HepG2 (cell line): ENCODE data around the gene MRLN. TPM values are rescaled to one million over a fixed set of nuclear protein-coding genes. Genes with fewer than 3 reads are reported as not detected.

ENCODE experiments used
- ATAC-seq: fragments of 200-7000 bp; cut with Tn5 transposase; 3 replicates; pipeline ENCODE4 v1.9.1; 2020; ENCODE audit warnings: mild to moderate bottlenecking, moderate library complexity
- BruUV-seq: library from RNA; stranded (reverse); fragments of 400-500 nt; replicated peaks from 2 replicates; lab custom pipeline; 2021; lab: Mats Ljungman, UMichigan
- CTCF ChIA-PET: fragments of 300-600 bp; formaldehyde crosslinking; extraction: SDS; loops from one replicate; lab custom pipeline; 2021; ENCODE audit warnings: low total read pairs, inconsistent platforms, low intra/inter-chr PET ratio; lab: Yijun Ruan, JAX
- POLR2A ChIA-PET: fragments of 350-600 bp; sonication (Branson Sonifier 250); formaldehyde crosslinking; loops from one replicate; lab custom pipeline; 2020; ENCODE audit warnings: antibody characterized with exemption, inconsistent platforms; lab: Yijun Ruan, JAX
- DNase-seq: peaks from one replicate; pipeline ENCODE4 v3.0.0-alpha.2; 2015; ENCODE audit warnings: low spot score
- FAIRE-seq: peaks from 3 replicates; lab custom pipeline; 2011; peaks lifted over from hg19 to GRCh38; lab: Jason Lieb, UNC
- H2AFZ ChIP-seq: one replicate; pipeline ENCODE4 v1.6.1; 2011; ENCODE audit warnings: low read length, inconsistent platforms
- H3K27ac ChIP-seq: fragments of 300-600 bp; 3 replicates; pipeline ENCODE4 v1.8.0; 2011; ENCODE audit warnings: mixed run types, mild to moderate bottlenecking, mixed read lengths, low read length, inconsistent platforms; ENCODE audit not compliant: insufficient read depth; ENCODE audit errors: extremely low read length
- H3K27me3 ChIP-seq, 2 experiments: fragments of 200-600 bp in 1 of 2; 2 replicates in 1 of 2; 3 replicates in 1 of 2; pipeline versions ENCODE4 v1.6.0 to v1.8.0; 2011; ENCODE audit warnings: low read length in 2 of 2, mild to moderate bottlenecking in 2 of 2, moderate library complexity in 2 of 2, inconsistent platforms in 1 of 2; ENCODE audit not compliant: insufficient read depth in 2 of 2, control insufficient read depth in 1 of 2
- H3K36me3 ChIP-seq, 2 experiments: fragments of 200-600 bp in 1 of 2; replicated peaks in 1 of 2; 2 replicates in 1 of 2; 3 replicates in 1 of 2; pipeline versions ENCODE4 v1.5.1 to v1.8.0; 2011; ENCODE audit warnings: low read length in 2 of 2, inconsistent platforms in 1 of 2; ENCODE audit not compliant: insufficient read depth in 2 of 2, control insufficient read depth in 1 of 2
- H3K4me1 ChIP-seq: 2 replicates; pipeline ENCODE4 v1.5.1; 2012; ENCODE audit warnings: low read length, inconsistent platforms; ENCODE audit not compliant: insufficient read depth
- H3K4me2 ChIP-seq: 2 replicates; pipeline ENCODE4 v1.6.0; 2011; ENCODE audit warnings: low read depth, low read length, inconsistent platforms
- H3K4me3 ChIP-seq, 3 experiments: fragments of 200-600 bp in 1 of 3; sonication (generic), shearing (Covaris generic) in 1 of 3; replicated peaks in 1 of 3; 2 replicates each; pipeline ENCODE4 v1.5.1; 2011 to 2016; ENCODE audit warnings: low read length in 3 of 3, inconsistent platforms in 2 of 3, low read depth in 2 of 3, mild to moderate bottlenecking in 2 of 3, control low read depth in 1 of 3, mixed read lengths in 1 of 3; ENCODE audit not compliant: insufficient read depth in 1 of 3
- H3K79me2 ChIP-seq: one replicate; pipeline ENCODE4 v1.6.1; 2011; ENCODE audit warnings: low read length, inconsistent platforms; ENCODE audit not compliant: insufficient read depth
- H3K9ac ChIP-seq: 2 replicates; pipeline ENCODE4 v1.6.0; 2011; ENCODE audit warnings: mild to moderate bottlenecking, low read depth, low read length, inconsistent platforms; ENCODE audit not compliant: insufficient read depth
- H3K9me3 ChIP-seq: 2 replicates; pipeline ENCODE4 v1.5.1; 2012; ENCODE audit warnings: mild to moderate bottlenecking, low read length
- H4K20me1 ChIP-seq: 2 replicates; pipeline ENCODE4 v1.6.0; 2011; ENCODE audit warnings: inconsistent platforms, mild to moderate bottlenecking, low read length, moderate library complexity; ENCODE audit not compliant: insufficient read depth
- ARNTL ChIP-seq: sonication (generic); formaldehyde crosslinking; IDR thresholded peaks from 2 replicates; pipeline ENCODE4 v1.4.0; 2020; ENCODE audit warnings: mild to moderate bottlenecking, missing genetic modification reagents
- HIVEP1 ChIP-seq: sonication (generic); formaldehyde crosslinking; IDR thresholded peaks from 2 replicates; pipeline ENCODE4 v1.4.0; 2020; ENCODE audit warnings: mild to moderate bottlenecking, missing genetic modification reagents
- HNF4G ChIP-seq, 2 experiments: sonication (generic) in 1 of 2; formaldehyde crosslinking in 1 of 2; IDR thresholded peaks; 2 replicates each; pipeline versions ENCODE4 v1.4.0 to v1.6.1; 2011 to 2020; ENCODE audit warnings: borderline replicate concordance in 2 of 2, low read depth in 2 of 2, mild to moderate bottlenecking in 2 of 2, low read length in 1 of 2, missing genetic modification reagents in 1 of 2, moderate library complexity in 1 of 2
- PAX8 ChIP-seq: sonication (generic); formaldehyde crosslinking; IDR thresholded peaks from 2 replicates; pipeline ENCODE4 v1.8.0; 2022; ENCODE audit warnings: mild to moderate bottlenecking, missing genetic modification reagents, borderline replicate concordance
- POGZ ChIP-seq: sonication (generic); formaldehyde crosslinking; IDR thresholded peaks from 2 replicates; pipeline ENCODE4 v1.4.0; 2020; ENCODE audit warnings: mild to moderate bottlenecking, missing genetic modification reagents
- RFXANK ChIP-seq: IDR thresholded peaks from 2 replicates; pipeline ENCODE4 v1.6.1; 2016
- SRSF9 ChIP-seq: fragments of 200-400 bp; formaldehyde crosslinking; IDR thresholded peaks from 2 replicates; pipeline ENCODE4 v1.6.1; 2018; ENCODE audit warnings: borderline replicate concordance, mild to moderate bottlenecking, low read depth, low read length; ENCODE audit not compliant: insufficient read depth, poor library complexity, severe bottlenecking
- WGBS: methylation state at CpG from one replicate; pipeline ENCODE4 v1.1.6; 2017; ENCODE audit warnings: low lambda C conversion rate; 5-methylcytosine and 5-hydroxymethylcytosine counted together
- in situ Hi-C: cut with HindIII; loops from 2 replicates; pipeline ENCODE4 v1.10.0; 2017; ENCODE audit warnings: low pct_unique_long_range_greater_than_20kb; ENCODE audit not compliant: extremely low pct_ligation_motif_present
- intact Hi-C: fragments of 100-400 bp; cut with micrococcal nuclease; formaldehyde crosslinking; loops from one replicate; pipeline ENCODE4 v1.10.0; 2022; ENCODE audit not compliant: unreplicated experiment
- polyA plus RNA-seq, 8 experiments: library from polyadenylated mRNA; depleted of rRNA in 3 of 8; stranded (reverse) in 7 of 8; unstranded in 1 of 8; fragments of >200 nt; fragmentation: Illumina TruSeq in 4 of 8; extraction: Trizol in 4 of 8; gene quantifications; 2 replicates each; pipeline versions ENCODE4 v1.2.1 to v1.2.3, GENCODE V29; 2011 to 2016; ENCODE audit warnings: low read depth in 4 of 8, missing spikeins in 1 of 8, mixed read lengths in 1 of 8; ENCODE audit not compliant: insufficient read depth in 1 of 8
- total RNA-seq, 5 experiments: library from RNA; depleted of rRNA; stranded (reverse); fragments of >200 nt; fragmentation: Illumina TruSeq; extraction: Trizol; gene quantifications; 2 replicates each; pipeline ENCODE4 v1.2.3, GENCODE V29; 2016; ENCODE audit warnings: low read depth in 1 of 5
- TF ChIP-seq, protein P1 (sequence below), 2 experiments: sonication (generic) in 1 of 2; formaldehyde crosslinking in 1 of 2; IDR thresholded peaks; 2 replicates each; pipeline versions ENCODE4 v1.4.0 to v1.6.1; 2016 to 2020; ENCODE audit warnings: borderline replicate concordance in 1 of 2, low read depth in 1 of 2, mild to moderate bottlenecking in 1 of 2, missing genetic modification reagents in 1 of 2
- TF ChIP-seq, protein P2 (sequence below): sonication (generic); formaldehyde crosslinking; IDR thresholded peaks from 2 replicates; pipeline ENCODE4 v1.5.1; 2020; ENCODE audit warnings: mild to moderate bottlenecking, moderate library complexity, missing genetic modification reagents

Gene MRLN
- total and polyA plus RNA-seq, 2 of the 13 experiments (the other 11 are each of a cell fraction or from before 2014, with no cell fraction given), result not detected

DNA sequence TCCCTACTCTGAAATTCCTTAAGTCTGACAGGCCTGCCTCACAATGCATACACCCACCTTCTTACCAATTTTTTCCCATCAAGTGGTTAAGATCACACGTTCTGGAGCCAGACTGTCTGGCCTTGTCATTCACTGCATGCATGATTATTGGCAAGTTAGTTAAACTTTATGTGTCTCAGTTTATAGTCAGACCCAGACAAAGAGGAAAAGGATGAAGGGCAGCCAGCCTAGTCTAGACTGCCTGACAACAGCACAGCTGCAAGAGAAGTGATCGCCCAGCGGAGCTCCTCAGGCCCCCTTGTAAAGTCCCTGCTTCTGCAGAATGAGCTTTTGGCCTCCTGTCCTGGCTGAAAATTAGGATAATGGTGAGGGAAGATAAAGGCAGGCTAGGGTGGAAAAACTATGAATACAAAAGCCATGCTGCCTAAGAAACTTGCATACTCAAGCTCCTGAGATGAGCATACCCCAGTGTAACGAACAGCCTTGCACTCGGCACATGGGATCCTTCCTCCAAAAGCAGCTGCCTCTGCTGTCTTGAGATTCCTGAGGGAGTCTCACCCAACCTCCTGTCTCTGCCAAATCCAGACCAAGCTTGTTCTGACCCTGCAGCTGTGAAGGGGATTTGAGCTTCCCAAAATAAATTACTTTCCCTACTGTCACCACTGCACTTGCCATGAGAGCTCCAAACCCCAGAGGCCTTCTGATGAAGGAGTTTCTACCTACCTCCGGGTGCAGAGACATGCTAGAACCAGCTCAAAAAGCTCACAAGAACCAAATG, 26.7 kb upstream of the MRLN start:
- no peak overlapping the region for H3K4me2 ChIP-seq
- no peak overlapping the region for H3K27ac ChIP-seq
- H2AFZ ChIP-seq, result no peak overlapping the region
- intact Hi-C loops, result no loop called here
- no peak overlapping the region for H3K9ac ChIP-seq
- FAIRE-seq (no peak), DNase-seq (no peak), ATAC-seq (peak; percentile 35; the same call in 1 of the 3 replicates)
- no peaks in the 10 kb centered on the region for H3K36me3 ChIP-seq
- no peak for TF ChIP-seq ARNTL (CRISPR knock-in tag)
- TF ChIP-seq HIVEP1 (CRISPR knock-in tag), result no peak
- no peak for TF ChIP-seq SRSF9
- no peaks in the 10 kb centered on the region; the same call in 1 of the 2 replicates for H3K9me3 ChIP-seq
- no peaks in the 10 kb centered on the region for H3K79me2 ChIP-seq
- no peak overlapping the region for H3K4me3 ChIP-seq
- no peaks in the 10 kb centered on the region for H4K20me1 ChIP-seq
- in situ Hi-C loops, result no loop called here
- 25% methylated on average over 4 of the region's 6 CpGs for WGBS
- H3K27me3 ChIP-seq, result no peaks in the 10 kb centered on the region
- H3K4me1 ChIP-seq, result no peaks in the 10 kb centered on the region
- ChIA-PET POLR2A (no interaction called here), CTCF (no interaction called here)
- BruUV-seq, result no TSS peak

DNA sequence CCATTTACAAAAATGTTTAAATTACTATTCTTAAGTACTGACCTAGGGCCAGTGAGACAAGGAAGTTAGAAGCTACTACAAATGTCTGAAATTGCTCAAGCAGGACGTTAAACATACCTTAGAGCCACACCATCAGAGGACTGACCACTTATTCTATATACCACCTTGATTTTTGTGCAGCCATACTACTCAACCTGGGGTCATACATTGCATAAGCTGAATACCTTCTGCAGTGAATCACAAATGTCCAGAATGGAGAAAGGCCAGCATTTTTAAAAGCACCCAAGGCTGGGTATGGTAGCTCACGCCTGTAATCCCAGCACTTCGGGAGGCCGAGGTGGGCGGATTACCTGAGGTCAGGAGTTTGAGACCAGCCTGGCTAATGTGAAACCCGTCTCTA, 21.2 kb upstream of the MRLN start:
- no peak for ATAC-seq
- CTCF ChIA-PET, result no interaction called here
- Histone ChIP-seq H3K9me3 (no peaks in the 10 kb centered on the region; the same call in 1 of the 2 replicates), H3K9ac (no peak overlapping the region), H4K20me1 (no peaks in the 10 kb centered on the region), H3K36me3 (no peaks in the 10 kb centered on the region), H3K4me2 (no peak overlapping the region), H3K27ac (no peak overlapping the region), H3K4me3 (no peak overlapping the region), H3K27me3 (no peaks in the 10 kb centered on the region; a peak in 1 of 5 replicates), H3K79me2 (no peaks in the 10 kb centered on the region), H3K4me1 (no peaks in the 10 kb centered on the region), H2AFZ (no peak overlapping the region)
- WGBS, result 0% methylated on average over 1 of the region's 6 CpGs
- intact Hi-C loops (no loop called here), in situ Hi-C loops (no loop called here)
- no peak for FAIRE-seq
- POLR2A ChIA-PET, result no interaction called here
- DNase-seq, result no peak
- no TSS peak for BruUV-seq
- TF ChIP-seq HIVEP1 (CRISPR knock-in tag), result no peak
- TF ChIP-seq, protein P1, sequence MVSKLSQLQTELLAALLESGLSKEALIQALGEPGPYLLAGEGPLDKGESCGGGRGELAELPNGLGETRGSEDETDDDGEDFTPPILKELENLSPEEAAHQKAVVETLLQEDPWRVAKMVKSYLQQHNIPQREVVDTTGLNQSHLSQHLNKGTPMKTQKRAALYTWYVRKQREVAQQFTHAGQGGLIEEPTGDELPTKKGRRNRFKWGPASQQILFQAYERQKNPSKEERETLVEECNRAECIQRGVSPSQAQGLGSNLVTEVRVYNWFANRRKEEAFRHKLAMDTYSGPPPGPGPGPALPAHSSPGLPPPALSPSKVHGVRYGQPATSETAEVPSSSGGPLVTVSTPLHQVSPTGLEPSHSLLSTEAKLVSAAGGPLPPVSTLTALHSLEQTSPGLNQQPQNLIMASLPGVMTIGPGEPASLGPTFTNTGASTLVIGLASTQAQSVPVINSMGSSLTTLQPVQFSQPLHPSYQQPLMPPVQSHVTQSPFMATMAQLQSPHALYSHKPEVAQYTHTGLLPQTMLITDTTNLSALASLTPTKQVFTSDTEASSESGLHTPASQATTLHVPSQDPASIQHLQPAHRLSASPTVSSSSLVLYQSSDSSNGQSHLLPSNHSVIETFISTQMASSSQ (IDR thresholded peaks at IDR 0.05; ENCODE audit: low read depth), result no peak
- TF ChIP-seq, protein P1 (CRISPR knock-in tag; IDR thresholded peaks at IDR 0.05; ENCODE audit: borderline replicate concordance), result no peak
- TF ChIP-seq RFXANK (CRISPR knock-in tag), result no peak
- no peak for TF ChIP-seq POGZ
- TF ChIP-seq PAX8 (CRISPR knock-in tag), result no peak
- TF ChIP-seq, protein P2, sequence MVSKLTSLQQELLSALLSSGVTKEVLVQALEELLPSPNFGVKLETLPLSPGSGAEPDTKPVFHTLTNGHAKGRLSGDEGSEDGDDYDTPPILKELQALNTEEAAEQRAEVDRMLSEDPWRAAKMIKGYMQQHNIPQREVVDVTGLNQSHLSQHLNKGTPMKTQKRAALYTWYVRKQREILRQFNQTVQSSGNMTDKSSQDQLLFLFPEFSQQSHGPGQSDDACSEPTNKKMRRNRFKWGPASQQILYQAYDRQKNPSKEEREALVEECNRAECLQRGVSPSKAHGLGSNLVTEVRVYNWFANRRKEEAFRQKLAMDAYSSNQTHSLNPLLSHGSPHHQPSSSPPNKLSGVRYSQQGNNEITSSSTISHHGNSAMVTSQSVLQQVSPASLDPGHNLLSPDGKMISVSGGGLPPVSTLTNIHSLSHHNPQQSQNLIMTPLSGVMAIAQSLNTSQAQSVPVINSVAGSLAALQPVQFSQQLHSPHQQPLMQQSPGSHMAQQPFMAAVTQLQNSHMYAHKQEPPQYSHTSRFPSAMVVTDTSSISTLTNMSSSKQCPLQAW (CRISPR knock-in tag), result no peak
- TF ChIP-seq HNF4G (IDR thresholded peaks at IDR 0.05; ENCODE audit: borderline replicate concordance, low read depth, low read length), result no peak
- TF ChIP-seq HNF4G (CRISPR knock-in tag; IDR thresholded peaks at IDR 0.05; ENCODE audit: borderline replicate concordance, low read depth), result no peak
